SK-N-SH (cell line): ENCODE data around the gene WIPF2. TPM values are rescaled to one million over a fixed set of nuclear protein-coding genes. Genes with fewer than 3 reads are reported as not detected.
A peak's percentile ranks its signal among the peaks of the same experiment; 100 is the strongest.

Source experiments
- CTCF ChIA-PET: fragments of 300-600, 350-600 bp; formaldehyde crosslinking; extraction: SDS; loops from one replicate; lab custom pipeline; 2021; lab: Yijun Ruan, JAX
- POLR2A ChIA-PET: fragments of 350-600 bp; sonication (Branson Sonifier 250); formaldehyde crosslinking; extraction: SDS; loops from one replicate; lab custom pipeline; 2020; ENCODE audit warnings: antibody characterized with exemption, inconsistent platforms; lab: Yijun Ruan, JAX
- DNase-seq: peaks from one replicate; pipeline ENCODE4 v3.0.0; 2012
- H2AFZ ChIP-seq: fragments of 200-600 bp; sonication (generic); 2 replicates; pipeline ENCODE4 v1.8.1; 2016; ENCODE audit warnings: antibody characterized with exemption, mild to moderate bottlenecking, low read depth
- H3F3A ChIP-seq: fragments of 200-600 bp; sonication (generic); replicated peaks from 2 replicates; pipeline ENCODE3; 2016; ENCODE audit warnings: antibody characterized with exemption, mild to moderate bottlenecking; ENCODE audit not compliant: insufficient read depth
- H3K27ac ChIP-seq, 2 experiments: fragments of 200-500 bp in 1 of 2; fragments of 200-600 bp in 1 of 2; sonication (Bioruptor generic) in 1 of 2; sonication (generic), shearing (Covaris generic) in 1 of 2; 2 replicates each; pipeline versions ENCODE4 v1.5.1 to v1.6.1; 2014 to 2016; ENCODE audit warnings: low read depth in 2 of 2, inconsistent platforms in 1 of 2, low read length in 1 of 2, mild to moderate bottlenecking in 1 of 2, mixed read lengths in 1 of 2
- H3K27me3 ChIP-seq: fragments of 200-600 bp; sonication (generic), shearing (Covaris generic); 2 replicates; pipeline ENCODE4 v1.6.1; 2016; ENCODE audit warnings: mixed run types; ENCODE audit not compliant: insufficient read depth
- H3K36me3 ChIP-seq, 2 experiments: fragments of 200-500 bp in 1 of 2; fragments of 200-600 bp in 1 of 2; sonication (Bioruptor generic) in 1 of 2; sonication (generic) in 1 of 2; replicated peaks in 1 of 2; 2 replicates each; pipeline versions ENCODE3 to v1.5.1; 2014 to 2016; ENCODE audit warnings: low read length in 1 of 2, mild to moderate bottlenecking in 1 of 2; ENCODE audit not compliant: insufficient read depth in 2 of 2, control insufficient read depth in 1 of 2
- H3K4me1 ChIP-seq, 2 experiments: fragments of 200-500 bp in 1 of 2; fragments of 200-600 bp in 1 of 2; sonication (Bioruptor generic) in 1 of 2; sonication (generic), shearing (Covaris generic) in 1 of 2; 2 replicates each; pipeline versions ENCODE4 v1.5.1 to v1.6.1; 2014 to 2016; ENCODE audit warnings: low read depth in 1 of 2, low read length in 1 of 2, mixed run types in 1 of 2; ENCODE audit not compliant: insufficient read depth in 2 of 2, control insufficient read depth in 1 of 2
- H3K4me2 ChIP-seq: fragments of 200-600 bp; sonication (generic), shearing (Covaris generic); 2 replicates; pipeline ENCODE4 v1.6.1; 2017; ENCODE audit warnings: mixed run types
- H3K4me3 ChIP-seq, 2 experiments: fragments of 200-500 bp in 1 of 2; fragments of 200-600 bp in 1 of 2; sonication (Bioruptor generic) in 1 of 2; sonication (generic), shearing (Covaris generic) in 1 of 2; 2 replicates each; pipeline versions ENCODE4 v1.5.1 to v1.8.1; 2014 to 2016; ENCODE audit warnings: low read depth in 2 of 2, inconsistent platforms in 1 of 2, low read length in 1 of 2, mild to moderate bottlenecking in 1 of 2, mixed read lengths in 1 of 2, moderate library complexity in 1 of 2
- H3K79me2 ChIP-seq: fragments of 200-600 bp; sonication (generic); 2 replicates; pipeline ENCODE4 v1.8.1; 2017; ENCODE audit warnings: mild to moderate bottlenecking; ENCODE audit not compliant: insufficient read depth
- H3K9ac ChIP-seq: fragments of 200-600 bp; sonication (generic); 2 replicates; pipeline ENCODE4 v1.6.1; 2017; ENCODE audit warnings: mixed run types
- H3K9me2 ChIP-seq: fragments of 200-600 bp; sonication (generic); 2 replicates; pipeline ENCODE4 v1.6.1; 2017; ENCODE audit warnings: mixed run types
- H3K9me3 ChIP-seq: fragments of 200-600 bp; sonication (generic); 2 replicates; pipeline ENCODE4 v1.6.1; 2017; ENCODE audit warnings: mixed run types, mild to moderate bottlenecking, moderate library complexity
- H4K20me1 ChIP-seq: fragments of 200-600 bp; sonication (generic); 2 replicates; pipeline ENCODE4 v1.6.1; 2017; ENCODE audit warnings: mild to moderate bottlenecking, mixed run types; ENCODE audit not compliant: insufficient read depth
- CHD2 ChIP-seq: fragments of 150-350 bp; IDR thresholded peaks from 2 replicates; pipeline ENCODE4 v1.6.1; 2018; ENCODE audit warnings: low read length; ENCODE audit not compliant: partially characterized antibody
- EP300 ChIP-seq, 2 experiments: IDR thresholded peaks; 2 replicates each; pipeline versions ENCODE4 v1.4.0 to v1.6.1; 2012; ENCODE audit warnings: borderline replicate concordance in 1 of 2, low read depth in 1 of 2, low read length in 1 of 2
- EZH2phosphoT487 ChIP-seq: fragments of 200-600 bp; sonication (generic); IDR thresholded peaks from 2 replicates; pipeline ENCODE4 v1.6.1; 2017; ENCODE audit warnings: low read depth, mixed run types, mild to moderate bottlenecking, antibody characterized with exemption, moderate library complexity, borderline replicate concordance
- FOSL2 ChIP-seq: IDR thresholded peaks from 2 replicates; pipeline ENCODE4 v1.4.0; 2012; ENCODE audit warnings: low read depth, mild to moderate bottlenecking, moderate library complexity, borderline replicate concordance
- FOXJ3 ChIP-seq: sonication (generic); formaldehyde crosslinking; IDR thresholded peaks from 2 replicates; pipeline ENCODE4 v1.5.1; 2020; ENCODE audit warnings: mild to moderate bottlenecking, missing genetic modification reagents
- FOXM1 ChIP-seq: IDR thresholded peaks from 2 replicates; pipeline ENCODE4 v1.4.0; 2012; ENCODE audit warnings: low read depth, mild to moderate bottlenecking
- GABPA ChIP-seq: IDR thresholded peaks from 2 replicates; pipeline ENCODE4 v1.4.0; 2012; ENCODE audit warnings: low read depth, mild to moderate bottlenecking
- GATA2 ChIP-seq: sonication (generic); formaldehyde crosslinking; IDR thresholded peaks from 2 replicates; pipeline ENCODE4 v1.5.0; 2020; ENCODE audit warnings: mild to moderate bottlenecking, missing genetic modification reagents
- JUND ChIP-seq: IDR thresholded peaks from 2 replicates; pipeline ENCODE4 v1.4.0; 2012
- NFIC ChIP-seq: IDR thresholded peaks from 2 replicates; pipeline ENCODE4 v1.4.0; 2012; ENCODE audit warnings: borderline replicate concordance
- RAD21 ChIP-seq: IDR thresholded peaks from 2 replicates; pipeline ENCODE4 v1.6.1; 2012; ENCODE audit warnings: mild to moderate bottlenecking, low read length
- RFX5 ChIP-seq: IDR thresholded peaks from 2 replicates; pipeline ENCODE4 v1.6.1; 2012; ENCODE audit warnings: mild to moderate bottlenecking, improper control_type of control experiment, low read length
- RXRA ChIP-seq: IDR thresholded peaks from 2 replicates; pipeline ENCODE4 v1.4.0; 2012; ENCODE audit warnings: low read depth, mild to moderate bottlenecking, borderline replicate concordance
- TCF12 ChIP-seq: IDR thresholded peaks from 2 replicates; pipeline ENCODE4 v1.4.0; 2012
- USF2 ChIP-seq: fragments of 150-350 bp; IDR thresholded peaks from 2 replicates; pipeline ENCODE4 v1.6.1; 2017; ENCODE audit warnings: antibody characterized with exemption, low read length, low read depth, borderline replicate concordance
- YY1 ChIP-seq: IDR thresholded peaks from 2 replicates; pipeline ENCODE4 v1.4.0; 2012; ENCODE audit warnings: low read depth, mild to moderate bottlenecking
- ZBTB33 ChIP-seq: IDR thresholded peaks from 2 replicates; pipeline ENCODE4 v1.4.0; 2012; ENCODE audit warnings: low read depth, borderline replicate concordance
- WGBS: methylation state at CpG from one replicate; pipeline ENCODE4 v1.1.6; 2017; ENCODE audit warnings: low lambda C conversion rate; 5-methylcytosine and 5-hydroxymethylcytosine counted together
- polyA plus RNA-seq, 3 experiments: library from polyadenylated mRNA; depleted of rRNA; stranded (reverse); fragments of >200 nt; gene quantifications; 2 replicates each; pipeline ENCODE4 v1.2.3, GENCODE V29; 2012
- TF ChIP-seq, protein P1 (sequence below): IDR thresholded peaks from 2 replicates; pipeline ENCODE4 v1.4.0; 2012; ENCODE audit warnings: low read depth, borderline replicate concordance
- TF ChIP-seq, protein P2 (sequence below): IDR thresholded peaks from 2 replicates; pipeline ENCODE4; 2012

Gene WIPF2
- polyA plus RNA-seq, 1 of the 3 experiments (the other 2 are of a cell fraction), result 6.8 TPM

GRCh38 chr17:40307001-40307730 is 88.1 kb downstream of the WIPF2 start (continued):
- TF ChIP-seq EZH2phosphoT487 (no peak), GATA2 (peak; percentile 99), TCF12 (peak; percentile 95), USF2 (no peak), FOSL2 (peak; percentile 5; the same call in 1 of the 2 replicates), RXRA (peak; percentile 74), EP300 (IDR thresholded peaks at IDR 0.05; ENCODE audit: borderline replicate concordance in 1 of 2, low read depth in 1 of 2, low read length in 1 of 2) (peak; percentile 85 to 93), GABPA (no peak), FOXM1 (peak; percentile 83; the same call in 1 of the 2 replicates), RFX5 (no peak)
- TF ChIP-seq, protein P1, sequence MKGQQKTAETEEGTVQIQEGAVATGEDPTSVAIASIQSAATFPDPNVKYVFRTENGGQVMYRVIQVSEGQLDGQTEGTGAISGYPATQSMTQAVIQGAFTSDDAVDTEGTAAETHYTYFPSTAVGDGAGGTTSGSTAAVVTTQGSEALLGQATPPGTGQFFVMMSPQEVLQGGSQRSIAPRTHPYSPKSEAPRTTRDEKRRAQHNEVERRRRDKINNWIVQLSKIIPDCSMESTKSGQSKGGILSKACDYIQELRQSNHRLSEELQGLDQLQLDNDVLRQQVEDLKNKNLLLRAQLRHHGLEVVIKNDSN, result no peak

GRCh38 chr17:40307740-40308239 is 88.7 kb downstream of the WIPF2 start:
- Histone ChIP-seq H3K9me3 (no peaks in the 10 kb centered on the region), H2AFZ (no peak overlapping the region), H3K9me2 (no peaks in the 10 kb centered on the region), H3K79me2 (peaks cover 14% of the 10 kb centered on the region; the same call in 1 of the 2 replicates), H3K27ac (peak overlapping the region; percentile 95 to 99), H3K36me3 (peaks cover 0 to under 1% of the 10 kb centered on the region in 2 experiments), H3K27me3 (no peaks in the 10 kb centered on the region), H4K20me1 (no peaks in the 10 kb centered on the region), H3K9ac (peak overlapping the region; percentile 26; the same call in 1 of the 2 replicates), H3F3A (peaks cover 62% of the 10 kb centered on the region), H3K4me2 (peak overlapping the region; percentile 81), H3K4me3 (peak overlapping the region in 1 of 2 experiments; percentile 48; a peak in 1 of 4 replicates), H3K4me1 (peaks cover 71 to 89% of the 10 kb centered on the region in 2 experiments)
- 43% methylated on average over 3 of the region's 3 CpGs for WGBS
- CTCF ChIA-PET, result interaction anchor here (1.2 to 36.0 kb wide), 9 partner anchors 18 to 252 kb away, joined by 3 to 1706 read pairs (median 6); partner anchors contain the start of genes GJD3, IGFBP4 and TOP2A
- POLR2A ChIA-PET, result interaction anchor here (0.6 to 3.5 kb wide), 16 partner anchors 8 to 856 kb away, joined by 3 to 21 read pairs (median 5); partner anchors contain the start of genes TOP2A and WIPF2
- TF ChIP-seq NFIC (no peak), EZH2phosphoT487 (no peak), RFX5 (no peak), FOSL2 (no peak), GABPA (no peak), EP300 (IDR thresholded peaks at IDR 0.05; ENCODE audit: borderline replicate concordance in 1 of 2, low read depth in 1 of 2, low read length in 1 of 2) (no peak), USF2 (no peak), FOXJ3 (CRISPR knock-in tag) (no peak), ZBTB33 (no peak), YY1 (no peak), JUND (no peak), RXRA (no peak), RAD21 (no peak), CHD2 (no peak), FOXM1 (no peak)
- TF ChIP-seq, protein P2, sequence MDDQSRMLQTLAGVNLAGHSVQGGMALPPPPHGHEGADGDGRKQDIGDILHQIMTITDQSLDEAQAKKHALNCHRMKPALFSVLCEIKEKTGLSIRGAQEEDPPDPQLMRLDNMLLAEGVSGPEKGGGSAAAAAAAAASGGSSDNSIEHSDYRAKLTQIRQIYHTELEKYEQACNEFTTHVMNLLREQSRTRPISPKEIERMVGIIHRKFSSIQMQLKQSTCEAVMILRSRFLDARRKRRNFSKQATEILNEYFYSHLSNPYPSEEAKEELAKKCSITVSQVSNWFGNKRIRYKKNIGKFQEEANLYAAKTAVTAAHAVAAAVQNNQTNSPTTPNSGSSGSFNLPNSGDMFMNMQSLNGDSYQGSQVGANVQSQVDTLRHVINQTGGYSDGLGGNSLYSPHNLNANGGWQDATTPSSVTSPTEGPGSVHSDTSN, result no peak
- TF ChIP-seq, protein P1, result no peak
- DNase-seq, result no peak
